Vagina (tissue), 2 donors: ENCODE data around the gene CTNND2.

Experiments
- CTCF ChIP-seq, 3 experiments: fragments of 450-650 bp in 2 of 3; fragments of 200-600 bp in 1 of 3; sonication (generic) in 1 of 3; IDR thresholded peaks; one replicate each; pipeline ENCODE4 v1.5.1; 2017 to 2019; ENCODE audit warnings: antibody characterized with exemption in 3 of 3, mild to moderate bottlenecking in 2 of 3, moderate library complexity in 2 of 3
- POLR2A ChIP-seq, 2 donors: fragments of 450-650 bp; IDR thresholded peaks; one replicate each; pipeline ENCODE4 v1.6.1; 2017; ENCODE audit warnings: antibody characterized with exemption in 2 of 2, mild to moderate bottlenecking in 2 of 2, moderate library complexity in 2 of 2

DNA sequence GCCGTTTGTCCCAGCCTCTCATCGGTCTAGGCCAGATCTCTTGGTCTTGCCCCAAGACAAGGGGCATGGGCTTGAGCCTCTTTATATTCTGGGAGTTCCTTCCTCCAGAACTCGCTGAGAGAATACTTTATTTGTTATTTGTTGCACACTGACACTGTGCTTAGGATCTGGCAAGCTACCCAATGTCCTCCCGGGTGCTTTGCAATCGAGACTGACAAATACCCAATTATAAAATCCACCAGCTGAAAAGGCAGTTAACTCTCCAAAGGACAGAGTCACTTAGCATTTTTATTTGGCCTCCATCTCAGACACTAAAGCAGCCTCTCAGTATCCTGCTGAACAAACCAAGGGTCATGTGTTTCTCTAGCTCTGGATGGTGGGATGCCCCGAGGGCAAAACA lies 643.0 kb downstream of the CTNND2 start:
- no peak for TF ChIP-seq POLR2A (IDR thresholded peaks at IDR 0.05)
- no peak for TF ChIP-seq CTCF (IDR thresholded peaks at IDR 0.05)
